ENCODE results near the gene ISYNA1.

ISYNA1 gene

GRCh38 chr19:18467978-18468377 is 30.0 kb upstream of the ISYNA1 start:
- DNase-seq (ENCODE audit: low read depth, low spot score), result no peak
- no peak overlapping the region for H3K4me3 ChIP-seq (ENCODE audit: low read depth, low read length)
- in situ Hi-C loops (cut with HindIII; ENCODE audit: low sequenced_read_pairs), result no loop called here

GRCh38 chr19:18466354-18466753 is 28.4 kb upstream of the ISYNA1 start:
- H3K4me3 ChIP-seq (ENCODE audit: low read depth, low read length), result no peak overlapping the region
- in situ Hi-C loops (cut with HindIII; ENCODE audit: low sequenced_read_pairs), result no loop called here
- no peak for DNase-seq (ENCODE audit: low read depth, low spot score)
- TF ChIP-seq CTCF (IDR thresholded peaks at IDR 0.05; ENCODE audit: low read depth, low read length), result no peak

More at GRCh38 chr19:18467978-18468377, 30.0 kb upstream of the ISYNA1 start:
- no peak for TF ChIP-seq CTCF (IDR thresholded peaks at IDR 0.05; ENCODE audit: low read depth, low read length)

GRCh38 chr19:18465964-18466339 is 28.0 kb upstream of the ISYNA1 start:
- no peak overlapping the region for H3K4me3 ChIP-seq (ENCODE audit: low read depth, low read length)
- no peak for DNase-seq (ENCODE audit: low read depth, low spot score)
- in situ Hi-C loops (cut with HindIII; ENCODE audit: low sequenced_read_pairs), result no loop called here
- no peak for TF ChIP-seq CTCF (IDR thresholded peaks at IDR 0.05; ENCODE audit: low read depth, low read length)

GRCh38 chr19:18465214-18465963 is 27.5 kb upstream of the ISYNA1 start:
- H3K4me3 ChIP-seq (ENCODE audit: low read depth, low read length), result no peak overlapping the region
- in situ Hi-C loops (cut with HindIII; ENCODE audit: low sequenced_read_pairs), result no loop called here
- no peak for TF ChIP-seq CTCF (IDR thresholded peaks at IDR 0.05; ENCODE audit: low read depth, low read length)
- DNase-seq (ENCODE audit: low read depth, low spot score), result no peak

GRCh38 chr19:18464646-18465045 is 26.7 kb upstream of the ISYNA1 start:
- no peak for TF ChIP-seq CTCF (IDR thresholded peaks at IDR 0.05; ENCODE audit: low read depth, low read length)
- in situ Hi-C loops (cut with HindIII; ENCODE audit: low sequenced_read_pairs), result no loop called here
- peak; percentile 91 for DNase-seq (ENCODE audit: low read depth, low spot score)
- no peak overlapping the region for H3K4me3 ChIP-seq (ENCODE audit: low read depth, low read length)

GRCh38 chr19:18461471-18461870 is 23.5 kb upstream of the ISYNA1 start:
- no peak overlapping the region for H3K4me3 ChIP-seq (ENCODE audit: low read depth, low read length)
- in situ Hi-C loops (cut with HindIII; ENCODE audit: low sequenced_read_pairs), result no loop called here
- no peak for TF ChIP-seq CTCF (IDR thresholded peaks at IDR 0.05; ENCODE audit: low read depth, low read length)
- no peak for DNase-seq (ENCODE audit: low read depth, low spot score)

All from astrocyte of the spinal cord (primary cell).